ENCODE data around the gene BMF. TPM values are rescaled to one million over a fixed set of nuclear protein-coding genes. Genes with fewer than 3 reads are reported as not detected.

BMF gene
- total and polyA plus RNA-seq, 2 experiments from 2014 or later, result 0.40 to 1.1 TPM

DNA sequence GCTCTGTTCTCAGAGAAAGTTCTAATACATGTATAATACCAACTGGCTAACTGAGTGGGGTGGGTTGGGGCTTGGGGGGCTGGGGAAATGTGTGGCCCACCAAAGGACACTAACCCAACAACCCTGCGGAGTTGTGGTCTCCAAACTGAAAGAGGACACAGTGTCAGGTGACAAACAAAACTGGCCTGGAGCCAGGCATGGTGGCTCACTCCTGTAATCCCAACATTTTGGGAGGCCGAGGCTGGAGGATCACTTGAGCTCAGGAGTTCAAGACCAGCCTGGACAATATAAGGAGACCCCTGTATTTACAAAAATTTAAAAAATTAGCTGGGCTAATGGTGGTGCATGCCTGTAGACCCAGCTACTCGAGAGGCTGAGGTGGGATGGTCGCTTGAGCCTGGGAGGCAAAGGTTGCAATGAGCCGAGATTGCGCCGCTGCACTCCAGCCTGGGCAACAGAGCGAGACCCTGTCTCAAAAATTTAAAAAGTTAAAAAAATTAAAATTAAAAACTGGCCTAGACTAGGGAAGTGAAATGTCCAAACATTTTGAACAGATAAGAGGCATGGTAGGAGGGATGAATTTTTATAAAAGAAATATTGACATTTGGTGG, 38.0 kb downstream of the BMF start:
- 91 to 93% methylated on average over 8 of the region's 8 CpGs for WGBS, 2 experiments (ENCODE audit: low coverage in 1 of 2, low lambda C conversion rate in 2 of 2, missing lambda C conversion rate in 2 of 2)
- in situ Hi-C loops (cut with MboI), result no loop called here

DNA sequence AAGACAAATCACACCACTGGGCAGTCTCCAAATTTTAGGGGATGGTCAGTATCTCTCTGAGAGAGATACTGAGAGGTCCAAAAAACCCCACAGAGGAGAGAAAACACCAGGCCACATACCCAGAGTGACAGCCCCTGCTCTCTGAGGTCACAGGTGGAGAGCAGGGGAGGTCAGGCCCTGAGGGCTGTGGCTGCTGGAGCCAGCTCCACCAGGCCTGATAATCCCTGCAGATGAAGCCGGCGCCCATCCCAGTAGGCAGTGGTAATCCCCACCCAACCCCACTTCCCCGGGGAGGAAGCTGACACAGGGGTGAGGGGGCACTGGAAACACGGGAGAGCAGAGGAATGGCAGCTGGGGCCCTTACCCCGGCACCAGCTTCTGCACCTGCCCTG, 38.5 kb downstream of the BMF start:
- no peaks in the 10 kb centered on the region for H3K79me2 ChIP-seq (ENCODE audit: insufficient read depth)
- H3K27ac ChIP-seq, result no peak overlapping the region
- H4K20me1 ChIP-seq (ENCODE audit: insufficient read depth), result no peaks in the 10 kb centered on the region
- TF ChIP-seq EZH2phosphoT487 (IDR thresholded peaks at IDR 0.05; ENCODE audit: insufficient read depth, low read depth) (no peak), EZH2 (IDR thresholded peaks at IDR 0.05; ENCODE audit: insufficient read depth, poor library complexity, severe bottlenecking) (no peak)
- H3K9me2 ChIP-seq (ENCODE audit: insufficient read depth), result no peaks in the 10 kb centered on the region
- H3K27me3 ChIP-seq (replicated peaks; ENCODE audit: insufficient read depth), result no peaks in the 10 kb centered on the region
- H3K4me1 ChIP-seq (ENCODE audit: insufficient read depth), result peaks cover 8% of the 10 kb centered on the region
- no peaks in the 10 kb centered on the region for H3F3A ChIP-seq (ENCODE audit: insufficient read depth)
- no peaks in the 10 kb centered on the region for H3K9me3 ChIP-seq (ENCODE audit: low read depth)
- no peak overlapping the region for H3K9ac ChIP-seq
- H3K4me3 ChIP-seq, result no peak overlapping the region
- DNase-seq, result no peak
- no peak overlapping the region for H2AFZ ChIP-seq
- WGBS, 2 experiments (ENCODE audit: low coverage in 1 of 2, low lambda C conversion rate in 2 of 2, missing lambda C conversion rate in 2 of 2), result 95 to 96% methylated on average over 5 of the region's 5 CpGs
- no peak overlapping the region for H3K4me2 ChIP-seq (ENCODE audit: unreplicated experiment)
- H3K36me3 ChIP-seq (ENCODE audit: low read depth), result no peaks in the 10 kb centered on the region
- in situ Hi-C loops (cut with MboI), result no loop called here

More for the DNA sequence above, 38.0 kb downstream of the BMF start:
- H3K27ac ChIP-seq, result no peak overlapping the region
- TF ChIP-seq EZH2phosphoT487 (IDR thresholded peaks at IDR 0.05; ENCODE audit: insufficient read depth, low read depth) (no peak), EZH2 (IDR thresholded peaks at IDR 0.05; ENCODE audit: insufficient read depth, poor library complexity, severe bottlenecking) (no peak)
- H3K79me2 ChIP-seq (ENCODE audit: insufficient read depth), result no peaks in the 10 kb centered on the region
- H3K36me3 ChIP-seq (ENCODE audit: low read depth), result no peaks in the 10 kb centered on the region
- H3F3A ChIP-seq (ENCODE audit: insufficient read depth), result no peaks in the 10 kb centered on the region
- H3K4me3 ChIP-seq, result no peak overlapping the region
- H3K27me3 ChIP-seq (replicated peaks; ENCODE audit: insufficient read depth), result no peaks in the 10 kb centered on the region
- DNase-seq, result no peak
- no peak overlapping the region for H3K4me2 ChIP-seq (ENCODE audit: unreplicated experiment)
- no peak overlapping the region for H3K9ac ChIP-seq
- H3K4me1 ChIP-seq (ENCODE audit: insufficient read depth), result peaks cover 8% of the 10 kb centered on the region
- no peaks in the 10 kb centered on the region for H3K9me3 ChIP-seq (ENCODE audit: low read depth)
- H2AFZ ChIP-seq, result no peak overlapping the region
- H4K20me1 ChIP-seq (ENCODE audit: insufficient read depth), result no peaks in the 10 kb centered on the region
- no peaks in the 10 kb centered on the region for H3K9me2 ChIP-seq (ENCODE audit: insufficient read depth)

DNA sequence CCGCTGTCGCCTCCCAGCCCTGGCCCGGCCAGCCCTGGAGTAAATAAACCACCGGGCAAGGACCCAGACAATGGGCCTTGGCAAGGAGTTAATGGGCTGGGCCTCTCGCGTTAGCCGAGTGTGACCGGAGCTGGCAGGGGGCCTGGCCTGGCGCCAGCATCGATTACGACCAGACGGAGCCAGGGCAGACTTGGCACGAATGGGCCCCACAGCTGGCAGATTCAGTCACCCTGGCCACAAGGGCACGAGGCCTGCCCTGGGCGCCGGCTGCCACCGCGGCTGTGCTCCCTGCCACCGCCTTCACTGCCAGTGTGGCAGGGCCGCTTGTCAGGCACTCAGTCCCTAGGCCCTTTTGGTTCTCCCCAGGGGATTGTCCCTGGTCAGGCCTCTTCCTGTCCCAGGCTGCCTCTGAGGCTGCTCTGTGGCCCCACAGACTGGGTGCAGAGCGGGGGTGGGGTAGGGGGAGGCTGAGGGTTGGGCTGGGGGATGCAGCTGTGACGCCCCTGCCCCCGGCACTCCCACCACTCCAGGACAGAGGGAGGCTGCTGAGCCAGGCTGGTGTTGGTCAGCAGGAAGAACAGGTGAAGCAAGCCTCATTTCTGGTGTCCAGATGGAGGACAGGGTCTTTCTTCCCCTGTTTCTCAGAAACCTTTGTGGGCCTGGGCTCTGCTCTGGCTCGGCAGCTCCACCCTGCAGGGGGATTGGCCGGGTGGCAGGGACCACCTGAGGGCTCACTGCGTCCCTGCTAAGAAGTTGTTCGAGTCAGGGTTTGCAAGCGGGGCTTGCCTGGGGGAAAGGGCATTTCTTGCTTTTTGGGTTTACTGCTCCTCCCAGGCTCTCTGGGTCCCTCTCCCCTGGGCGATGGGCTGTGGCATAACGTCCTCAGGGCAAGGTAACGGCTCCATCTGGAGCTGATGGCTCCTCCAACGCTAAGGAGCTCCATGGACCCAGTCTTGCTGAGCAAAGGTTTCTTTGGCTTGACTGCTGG, 39.2 kb downstream of the BMF start:
- Histone ChIP-seq H3K9ac (peak overlapping the region; percentile 45), H3K4me1 (ENCODE audit: insufficient read depth) (peaks cover 13% of the 10 kb centered on the region), H3K27me3 (replicated peaks; ENCODE audit: insufficient read depth) (no peaks in the 10 kb centered on the region), H3K9me3 (ENCODE audit: low read depth) (no peaks in the 10 kb centered on the region), H2AFZ (peak overlapping the region; percentile 42; the same call in 1 of the 2 replicates), H3K36me3 (ENCODE audit: low read depth) (no peaks in the 10 kb centered on the region), H3K4me2 (ENCODE audit: unreplicated experiment) (no peak overlapping the region), H3K79me2 (ENCODE audit: insufficient read depth) (no peaks in the 10 kb centered on the region), H3K4me3 (no peak overlapping the region), H3F3A (ENCODE audit: insufficient read depth) (peaks cover 6% of the 10 kb centered on the region; the same call in 1 of the 2 replicates), H4K20me1 (ENCODE audit: insufficient read depth) (no peaks in the 10 kb centered on the region), H3K9me2 (ENCODE audit: insufficient read depth) (no peaks in the 10 kb centered on the region), H3K27ac (no peak overlapping the region)
- peak; percentile 87 for DNase-seq
- in situ Hi-C loops (cut with MboI), result no loop called here
- 27 to 32% methylated on average over 26 to 30 of the region's 32 CpGs for WGBS, 2 experiments (ENCODE audit: low coverage in 1 of 2, low lambda C conversion rate in 2 of 2, missing lambda C conversion rate in 2 of 2)
- no peak for TF ChIP-seq EZH2phosphoT487 (IDR thresholded peaks at IDR 0.05; ENCODE audit: insufficient read depth, low read depth)
- TF ChIP-seq EZH2 (IDR thresholded peaks at IDR 0.05; ENCODE audit: insufficient read depth, poor library complexity, severe bottlenecking), result no peak

DNA sequence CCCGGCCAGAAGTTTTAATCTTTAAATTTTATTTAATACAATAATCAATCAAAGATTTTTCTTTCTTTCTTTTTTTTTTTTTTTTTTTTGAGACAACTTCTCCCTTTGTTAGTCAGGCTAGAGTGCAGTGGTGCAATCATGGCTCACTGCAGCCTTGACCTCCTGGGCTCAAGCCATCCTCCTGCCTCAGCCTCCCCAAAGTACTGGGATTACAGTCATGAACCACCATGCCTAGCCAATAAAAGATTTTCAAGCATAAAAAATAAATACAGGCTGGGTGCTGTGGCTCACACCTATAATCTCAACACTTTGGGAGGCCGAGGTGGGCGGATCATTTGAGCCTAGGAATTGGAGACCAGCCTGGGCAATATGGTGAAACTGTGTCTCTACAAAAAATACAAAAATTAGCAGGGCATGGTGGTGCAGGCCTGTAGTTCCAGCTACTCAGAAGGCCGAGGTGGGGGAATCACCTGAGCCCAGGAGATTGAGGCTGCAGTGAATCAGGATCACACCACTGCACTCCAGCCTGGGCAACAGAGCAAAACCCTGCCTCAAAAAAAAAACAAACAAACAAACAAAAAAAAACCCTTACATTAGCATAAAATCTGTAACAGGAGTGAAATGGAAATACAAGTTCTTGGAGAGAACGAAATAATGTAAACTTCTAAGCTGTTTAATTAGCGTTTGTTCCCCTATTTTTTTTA, 40.6 kb downstream of the BMF start:
- no peak for DNase-seq
- Histone ChIP-seq H4K20me1 (ENCODE audit: insufficient read depth) (no peaks in the 10 kb centered on the region), H3K9ac (no peak overlapping the region), H3K4me1 (ENCODE audit: insufficient read depth) (peaks cover 27% of the 10 kb centered on the region), H3K9me2 (ENCODE audit: insufficient read depth) (no peaks in the 10 kb centered on the region), H3F3A (ENCODE audit: insufficient read depth) (peaks cover 14% of the 10 kb centered on the region), H3K27ac (no peak overlapping the region), H3K4me3 (no peak overlapping the region), H3K9me3 (ENCODE audit: low read depth) (no peaks in the 10 kb centered on the region), H3K79me2 (ENCODE audit: insufficient read depth) (no peaks in the 10 kb centered on the region), H3K27me3 (replicated peaks; ENCODE audit: insufficient read depth) (no peaks in the 10 kb centered on the region), H3K36me3 (ENCODE audit: low read depth) (no peaks in the 10 kb centered on the region), H3K4me2 (ENCODE audit: unreplicated experiment) (no peak overlapping the region), H2AFZ (no peak overlapping the region)
- in situ Hi-C loops (cut with MboI), result no loop called here
- WGBS, 2 experiments (ENCODE audit: low coverage in 1 of 2, low lambda C conversion rate in 2 of 2, missing lambda C conversion rate in 2 of 2), result 80 to 84% methylated on average over 6 of the region's 6 CpGs
- no peak for TF ChIP-seq EZH2 (IDR thresholded peaks at IDR 0.05; ENCODE audit: insufficient read depth, poor library complexity, severe bottlenecking)
- no peak for TF ChIP-seq EZH2phosphoT487 (IDR thresholded peaks at IDR 0.05; ENCODE audit: insufficient read depth, low read depth)
